ENCODE data around the gene TNNI3. TPM values are rescaled to one million over a fixed set of nuclear protein-coding genes. Genes with fewer than 3 reads are reported as not detected.

TNNI3 gene
- total and polyA plus RNA-seq, 2 of the 4 experiments (the other 2 are of a cell fraction), result not detected

GRCh38 chr19:55175117-55175867 lies 17.8 kb upstream of the TNNI3 start:
- WGBS, 2 experiments (ENCODE audit: extremely low coverage in 2 of 2, insufficient read length in 1 of 2), result 73% methylated on average over 16 of the region's 43 CpGs; no CpG with 5 or more reads in 1 of the 2 experiments
- Histone ChIP-seq H4K5ac (ENCODE audit: low read depth, low read length) (no peak overlapping the region), H3K56ac (ENCODE audit: extremely low read depth, insufficient read depth, low read length) (no peak overlapping the region), H4K20me1 (ENCODE audit: insufficient read depth, low read length) (peaks cover 10% of the 10 kb centered on the region), H2AK5ac (ENCODE audit: low read depth, low read length) (no peak overlapping the region), H3K4me2 (ENCODE audit: low read depth, low read length) (no peak overlapping the region), H3K4me3 (ENCODE audit: insufficient read depth, low read depth, low read length) (no peak overlapping the region), H2BK20ac (ENCODE audit: low read depth, low read length) (no peak overlapping the region), H4K91ac (ENCODE audit: insufficient read depth, low read depth, low read length) (no peak overlapping the region), H3K79me1 (ENCODE audit: low read depth in 1 of 2, low read length in 2 of 2) (no peaks in the 10 kb centered on the region), H4K8ac (ENCODE audit: low read depth in 2 of 2, low read length in 2 of 2) (no peak overlapping the region), H3K14ac (replicated peaks; ENCODE audit: low read depth, low read length) (no peak overlapping the region), H3K27ac (ENCODE audit: insufficient read depth, low read length) (no peak overlapping the region), H3K9ac (ENCODE audit: low read depth, low read length) (no peak overlapping the region), H3K4ac (ENCODE audit: low read depth, low read length) (no peak overlapping the region), H3K36me3 (ENCODE audit: control insufficient read depth, insufficient read depth, low read length) (no peaks in the 10 kb centered on the region), H2BK5ac (ENCODE audit: low read depth, low read length, poor library complexity, severe bottlenecking) (no peak overlapping the region), H3K27me3 (ENCODE audit: control insufficient read depth, insufficient read depth, low read length) (peaks cover 16% of the 10 kb centered on the region), H2AK9ac (replicated peaks; ENCODE audit: low read depth, low read length, poor library complexity) (no peak overlapping the region), H3K23ac (ENCODE audit: low read depth, low read length) (no peak overlapping the region), H3K4me1 (ENCODE audit: control insufficient read depth, insufficient read depth, low read length) (peaks cover 8% of the 10 kb centered on the region), H2BK120ac (ENCODE audit: low read depth, low read length) (no peak overlapping the region), H3K9me1 (ENCODE audit: insufficient read depth, low read length) (no peaks in the 10 kb centered on the region), H3K18ac (ENCODE audit: low read depth, low read length) (no peak overlapping the region), H3K9me3 (ENCODE audit: control insufficient read depth, insufficient read depth, low read length) (no peaks in the 10 kb centered on the region), H2BK15ac (ENCODE audit: low read depth, low read length) (no peak overlapping the region), H2AFZ (replicated peaks; ENCODE audit: low read length, poor library complexity) (no peak overlapping the region)
- in situ Hi-C loops (cut with MboI; ENCODE audit: low sequenced_read_pairs) (no loop called here), intact Hi-C loops (cut with micrococcal nuclease) (no loop called here), dilution Hi-C loops (cut with HindIII; ENCODE audit: low sequenced_read_pairs, unreplicated experiment) (no loop called here)
- CTCF ChIA-PET, result no interaction called here
- no peak for TF ChIP-seq RCOR1 (IDR thresholded peaks at IDR 0.05; ENCODE audit: insufficient replicate concordance, low read length)
- no peak for TF ChIP-seq POLR2A (IDR thresholded peaks at IDR 0.05; ENCODE audit: low read depth, low read length)
- no peak for TF ChIP-seq CEBPB (IDR thresholded peaks at IDR 0.05; ENCODE audit: low read depth, low read length)
- TF ChIP-seq FOS (IDR thresholded peaks at IDR 0.05; ENCODE audit: low read depth, low read length), result no peak
- no peak for TF ChIP-seq RAD21 (IDR thresholded peaks at IDR 0.05; ENCODE audit: low read length)
- no peak for TF ChIP-seq MXI1 (IDR thresholded peaks at IDR 0.05; ENCODE audit: borderline replicate concordance, low read depth, low read length)
- no peak for TF ChIP-seq SMC3 (IDR thresholded peaks at IDR 0.05; ENCODE audit: low read depth, low read length)
- TF ChIP-seq RFX5 (IDR thresholded peaks at IDR 0.05; ENCODE audit: low read depth, low read length), result no peak
- TF ChIP-seq, protein P1, sequence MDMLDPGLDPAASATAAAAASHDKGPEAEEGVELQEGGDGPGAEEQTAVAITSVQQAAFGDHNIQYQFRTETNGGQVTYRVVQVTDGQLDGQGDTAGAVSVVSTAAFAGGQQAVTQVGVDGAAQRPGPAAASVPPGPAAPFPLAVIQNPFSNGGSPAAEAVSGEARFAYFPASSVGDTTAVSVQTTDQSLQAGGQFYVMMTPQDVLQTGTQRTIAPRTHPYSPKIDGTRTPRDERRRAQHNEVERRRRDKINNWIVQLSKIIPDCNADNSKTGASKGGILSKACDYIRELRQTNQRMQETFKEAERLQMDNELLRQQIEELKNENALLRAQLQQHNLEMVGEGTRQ (IDR thresholded peaks at IDR 0.05; ENCODE audit: low read depth, low read length), result no peak
- TF ChIP-seq MAFK (IDR thresholded peaks at IDR 0.05; ENCODE audit: low read depth, low read length), result no peak
- TF ChIP-seq, protein P2, sequence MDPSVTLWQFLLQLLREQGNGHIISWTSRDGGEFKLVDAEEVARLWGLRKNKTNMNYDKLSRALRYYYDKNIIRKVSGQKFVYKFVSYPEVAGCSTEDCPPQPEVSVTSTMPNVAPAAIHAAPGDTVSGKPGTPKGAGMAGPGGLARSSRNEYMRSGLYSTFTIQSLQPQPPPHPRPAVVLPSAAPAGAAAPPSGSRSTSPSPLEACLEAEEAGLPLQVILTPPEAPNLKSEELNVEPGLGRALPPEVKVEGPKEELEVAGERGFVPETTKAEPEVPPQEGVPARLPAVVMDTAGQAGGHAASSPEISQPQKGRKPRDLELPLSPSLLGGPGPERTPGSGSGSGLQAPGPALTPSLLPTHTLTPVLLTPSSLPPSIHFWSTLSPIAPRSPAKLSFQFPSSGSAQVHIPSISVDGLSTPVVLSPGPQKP (IDR thresholded peaks at IDR 0.05; ENCODE audit: borderline replicate concordance, low read depth, low read length), result no peak
- TF ChIP-seq BHLHE40 (IDR thresholded peaks at IDR 0.05; ENCODE audit: low read depth, low read length), result no peak
- TF ChIP-seq CTCF (conservative IDR thresholded peaks at IDR 0.05; ENCODE audit: low read depth, low read length), result no peak
- TF ChIP-seq NFE2L2 (IDR thresholded peaks at IDR 0.05; ENCODE audit: low read depth, low read length), result no peak
- no peak for TF ChIP-seq CHD1 (IDR thresholded peaks at IDR 0.05; ENCODE audit: low read depth, low read length)
- TF ChIP-seq MAZ (IDR thresholded peaks at IDR 0.05; ENCODE audit: borderline replicate concordance, low read depth, low read length), result no peak
- BruUV-seq (replicated peaks), result no TSS peak
- ATAC-seq (ENCODE audit: low read depth) (no peak), DNase-seq (no peak)
- POLR2A ChIA-PET (ENCODE audit: unreplicated experiment), result no interaction called here
